GM19397 (cell line): ENCODE measurements around the gene ZDHHC18.
A peak's percentile ranks its signal among the peaks of the same experiment; 100 is the strongest.
"Not testable (repeated sequence)": the region's sequence is repeated elsewhere in the genome, so short reads cannot be mapped to it uniquely, and the experiment has no call there.

ENCODE experiments used
- ATAC-seq: cut with Tn5 transposase; IDR thresholded peaks from one replicate; pipeline ENCODE4 v1.9.1; 2021; ENCODE audit warnings: mild to moderate bottlenecking, moderate library complexity; ENCODE audit not compliant: unreplicated experiment

The ZDHHC18 gene

DNA sequence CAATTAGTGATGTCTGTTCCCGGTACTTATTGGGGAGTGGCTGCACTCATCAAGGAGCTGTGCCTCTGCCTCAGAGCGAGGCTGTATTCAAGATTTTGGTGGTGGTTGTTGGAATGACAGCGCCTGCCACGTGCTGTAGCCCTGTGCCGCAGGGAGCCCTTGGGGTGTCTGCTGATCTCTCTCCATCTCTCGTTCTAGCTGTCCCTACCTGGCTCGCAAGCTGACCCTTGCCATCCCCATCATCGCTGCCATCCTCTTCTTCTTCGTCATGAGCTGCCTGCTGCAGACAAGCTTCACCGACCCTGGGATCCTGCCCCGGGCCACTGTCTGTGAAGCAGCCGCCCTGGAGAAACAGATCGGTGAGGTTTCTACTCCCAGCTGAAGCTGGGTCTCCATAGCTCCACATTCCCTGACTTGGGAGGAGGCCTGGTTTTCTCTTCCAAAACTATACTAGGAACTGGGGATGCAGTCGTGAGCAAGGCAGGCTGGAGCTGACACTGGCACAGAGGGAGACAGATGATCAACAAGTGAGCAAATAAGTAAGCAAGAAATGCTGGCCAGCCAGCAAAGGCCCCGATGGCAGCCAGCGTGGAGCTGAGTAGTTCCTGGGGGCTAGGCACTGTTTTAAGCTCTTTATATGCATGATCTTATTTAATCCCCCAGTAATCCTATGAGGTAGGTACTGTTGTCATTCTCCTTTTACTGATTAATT is 5.9 kb downstream of the ZDHHC18 start:
- no peak for ATAC-seq

DNA sequence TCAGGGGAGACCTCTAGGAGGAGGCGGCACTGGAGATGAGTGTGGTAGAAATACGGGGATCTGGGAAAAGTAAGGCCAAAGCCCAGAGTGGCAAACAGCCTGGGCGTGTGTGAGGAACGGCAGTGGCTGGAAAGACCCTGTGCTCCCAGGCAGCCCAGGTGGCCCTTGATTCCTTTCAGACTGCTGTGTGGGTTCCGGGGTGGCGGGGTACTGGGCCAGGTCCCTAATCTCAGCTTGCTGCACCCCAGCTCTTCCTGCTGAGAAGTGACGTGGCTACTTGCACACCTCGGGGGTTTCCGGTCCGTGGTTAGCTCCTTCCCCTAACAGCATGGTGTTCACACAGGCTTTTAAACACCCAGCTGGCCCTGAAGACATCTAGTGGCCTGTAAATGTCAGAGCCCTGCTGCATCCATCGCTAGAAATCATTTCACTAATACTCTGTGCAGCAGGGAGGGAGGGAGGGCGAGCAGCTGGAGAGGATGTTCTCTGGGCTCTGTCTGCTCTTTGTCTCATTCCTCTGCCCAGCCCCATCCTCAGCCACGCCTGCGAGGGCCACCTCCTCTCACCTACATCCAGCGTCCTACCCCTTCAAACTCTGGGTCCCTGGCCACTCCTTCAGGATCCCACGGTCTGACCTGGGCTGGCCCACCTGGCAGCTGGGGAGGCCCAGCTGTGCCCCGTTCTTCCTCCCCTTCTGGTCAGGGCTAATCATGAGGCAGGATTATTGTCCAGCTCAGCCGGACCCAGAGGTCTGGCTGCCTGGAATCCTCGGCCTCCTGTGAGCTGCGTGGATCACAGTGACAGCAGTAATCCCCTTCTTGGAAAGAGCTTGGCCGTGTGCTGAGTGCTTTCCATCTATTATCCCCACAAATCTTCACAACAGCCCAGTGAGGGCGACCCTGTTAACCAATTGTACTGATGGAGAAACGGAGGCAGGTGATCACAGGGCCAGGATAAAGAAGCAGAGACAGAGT is 7.2 kb downstream of the ZDHHC18 start:
- ATAC-seq = peak; percentile 74

DNA sequence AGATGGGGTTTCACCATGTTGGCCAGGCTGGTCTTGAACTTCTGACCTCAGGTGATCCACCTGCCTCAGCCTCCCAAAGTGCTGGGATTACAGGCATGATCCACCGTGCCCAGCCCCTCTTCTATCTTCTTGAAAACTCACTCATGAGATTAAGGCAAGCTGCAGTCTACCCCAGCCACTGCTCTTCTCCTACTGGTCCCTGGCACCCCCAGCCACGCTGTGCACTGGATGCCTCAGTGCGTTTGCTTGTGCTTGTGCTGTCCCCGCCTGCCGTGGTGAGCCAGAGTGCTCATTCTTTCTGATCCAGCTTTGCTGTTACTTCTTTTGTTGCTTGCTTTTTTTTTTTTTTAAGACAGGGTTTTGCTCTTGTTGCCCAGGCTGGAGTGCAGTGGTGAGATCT is 11.2 kb downstream of the ZDHHC18 start:
- not testable (repeated sequence) for ATAC-seq

DNA sequence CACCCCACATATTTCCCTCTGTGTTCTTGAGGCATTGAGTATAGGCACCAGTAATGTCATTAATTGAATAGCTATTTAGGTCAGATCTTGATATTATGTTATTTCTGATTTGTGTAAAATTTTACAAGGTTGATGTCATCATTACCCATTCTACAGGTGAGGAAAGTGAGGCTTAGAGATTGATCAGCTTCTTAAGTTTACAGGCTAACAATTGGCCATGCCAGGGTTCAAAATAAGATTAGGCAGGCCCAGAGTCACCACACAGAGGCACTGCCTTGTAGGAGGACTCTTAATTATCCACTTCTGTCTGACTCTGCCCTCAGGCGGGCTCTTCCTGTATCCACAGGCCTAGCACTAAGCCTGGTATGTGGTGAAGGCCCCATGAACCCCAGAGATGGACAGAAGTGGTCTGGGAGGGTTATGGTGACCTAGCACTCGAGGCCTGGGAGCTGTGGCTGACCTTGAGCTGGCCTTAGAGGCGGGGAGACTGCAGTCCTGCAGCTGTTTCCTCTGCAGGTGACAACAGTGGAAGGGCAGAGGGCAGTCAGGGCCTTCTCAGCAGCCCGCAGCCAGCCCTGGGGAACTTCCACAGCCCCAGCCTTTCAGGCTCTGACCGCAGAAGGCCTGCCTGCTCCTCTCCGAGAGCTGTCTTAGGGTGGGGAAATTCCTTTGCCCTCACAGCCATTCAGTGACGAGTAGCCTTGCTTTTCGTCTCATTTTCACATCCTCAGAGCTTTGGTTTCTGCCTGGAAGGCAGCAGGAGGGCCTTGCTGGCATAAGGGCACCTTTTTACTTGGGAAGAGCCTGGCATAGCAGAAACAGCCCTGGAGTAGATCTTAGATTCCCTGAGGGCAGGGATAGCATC is 12.2 kb downstream of the ZDHHC18 start:
- no peak for ATAC-seq

DNA sequence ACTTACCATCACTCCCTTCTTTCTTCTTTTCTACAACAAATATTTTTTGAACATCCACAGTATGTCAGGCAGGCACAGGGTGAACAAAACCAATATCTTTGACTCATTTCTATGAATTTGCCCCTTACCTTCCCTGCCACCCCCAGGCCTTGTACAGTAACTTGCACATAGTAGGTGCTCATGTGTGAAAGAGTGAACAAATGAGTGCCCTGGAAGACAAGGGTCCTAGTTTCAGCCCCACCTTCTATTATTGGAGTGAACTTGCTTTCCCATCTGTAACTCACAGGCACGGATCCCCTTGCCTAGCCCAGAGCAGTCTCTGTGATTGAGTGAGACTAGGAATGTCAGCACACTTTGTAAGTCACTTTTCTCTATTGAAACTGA is 12.8 kb downstream of the ZDHHC18 start:
- ATAC-seq = no peak

DNA sequence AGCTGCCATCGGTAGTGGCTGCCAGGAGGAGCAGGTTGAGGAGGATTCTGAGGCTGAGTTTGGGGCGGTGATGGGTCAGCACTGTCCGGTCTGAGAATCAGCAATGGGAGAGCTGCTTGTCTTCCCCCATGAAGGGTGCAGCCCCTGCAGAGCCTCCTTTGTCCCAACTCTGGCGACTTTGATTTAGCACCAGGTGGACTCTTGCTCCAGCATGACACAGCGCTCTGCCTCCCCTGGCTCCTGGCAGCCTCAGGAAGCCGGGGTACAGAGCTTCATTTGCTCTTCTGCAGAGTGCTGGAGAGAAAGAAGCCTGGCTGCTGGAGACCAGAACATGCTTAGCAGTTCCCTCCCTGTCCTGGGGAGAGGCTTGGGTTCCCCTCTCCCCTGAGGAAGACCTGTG is 13.3 kb downstream of the ZDHHC18 start:
- no peak for ATAC-seq

DNA sequence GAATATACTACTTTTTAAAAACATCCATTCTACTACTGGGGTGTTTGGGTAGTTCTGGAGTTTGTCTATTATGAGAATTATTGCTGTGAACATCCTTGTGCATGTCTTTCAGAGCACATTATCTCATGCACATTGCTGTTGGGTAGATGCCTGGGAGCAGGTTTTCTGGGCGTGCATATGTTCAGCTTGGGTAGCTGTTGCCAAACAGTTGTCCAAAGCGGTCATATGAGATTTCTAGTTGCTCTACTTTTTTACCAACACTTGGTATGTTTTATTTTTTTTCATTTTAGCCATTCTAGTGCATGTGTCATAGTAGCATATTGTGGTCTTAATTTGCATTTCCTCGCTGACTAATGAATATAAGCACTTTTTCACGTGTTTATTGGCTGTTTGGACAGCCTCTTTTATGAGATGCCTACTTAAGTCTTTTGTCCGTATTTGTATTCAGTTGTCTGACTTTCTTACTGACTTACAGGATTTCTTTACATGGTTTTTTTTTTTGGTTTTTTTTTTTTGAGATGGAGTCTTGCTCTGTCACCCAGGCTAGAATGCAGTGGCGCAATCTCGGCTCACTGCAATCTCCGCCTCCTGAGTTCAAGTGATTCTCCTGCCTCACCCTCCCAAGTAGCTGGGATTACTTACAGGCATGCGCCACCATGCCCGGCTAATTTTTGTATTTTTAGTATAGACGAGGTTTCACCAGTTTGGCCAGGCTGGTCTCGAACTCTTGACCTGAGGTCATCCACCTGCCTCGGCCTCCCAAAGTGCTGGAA is 18.1 kb downstream of the ZDHHC18 start:
- ATAC-seq = no peak

DNA sequence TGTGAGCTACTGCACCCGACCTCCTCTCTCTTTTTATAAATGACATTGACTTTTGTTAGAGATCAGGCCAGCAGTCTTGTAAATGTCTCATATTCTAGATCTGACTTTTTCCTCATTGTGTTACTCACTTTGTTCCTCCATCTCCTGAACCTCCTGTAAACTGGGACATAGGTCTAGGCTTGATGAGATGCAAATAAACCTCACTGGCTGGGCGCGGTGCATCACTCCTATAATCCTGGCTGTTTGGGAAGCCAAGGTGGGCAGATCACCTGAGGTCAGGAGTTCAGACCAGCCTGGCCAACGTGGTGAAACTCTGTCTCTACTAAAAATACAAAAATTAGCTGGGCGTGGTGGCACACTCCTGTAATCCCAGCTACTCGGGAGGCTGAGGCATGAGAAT is 21.3 kb downstream of the ZDHHC18 start:
- ATAC-seq = not testable (repeated sequence)

DNA sequence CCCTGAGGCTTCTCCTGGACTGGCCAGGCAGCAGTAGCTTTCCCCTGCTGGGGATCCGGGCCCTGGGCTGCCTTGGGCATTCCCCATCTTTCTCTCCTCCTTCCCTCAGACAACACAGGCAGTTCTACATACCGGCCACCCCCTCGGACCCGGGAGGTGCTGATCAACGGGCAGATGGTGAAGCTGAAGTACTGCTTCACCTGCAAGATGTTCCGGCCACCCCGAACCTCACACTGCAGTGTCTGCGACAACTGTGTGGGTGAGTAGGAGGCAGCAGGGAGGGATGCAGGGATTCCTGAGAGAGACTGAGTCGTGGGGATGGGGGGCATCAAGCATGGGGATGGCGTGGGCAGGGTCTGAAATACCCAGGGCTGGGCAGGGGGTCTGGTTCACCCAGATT is 22.0 kb downstream of the ZDHHC18 start:
- ATAC-seq = no peak

DNA sequence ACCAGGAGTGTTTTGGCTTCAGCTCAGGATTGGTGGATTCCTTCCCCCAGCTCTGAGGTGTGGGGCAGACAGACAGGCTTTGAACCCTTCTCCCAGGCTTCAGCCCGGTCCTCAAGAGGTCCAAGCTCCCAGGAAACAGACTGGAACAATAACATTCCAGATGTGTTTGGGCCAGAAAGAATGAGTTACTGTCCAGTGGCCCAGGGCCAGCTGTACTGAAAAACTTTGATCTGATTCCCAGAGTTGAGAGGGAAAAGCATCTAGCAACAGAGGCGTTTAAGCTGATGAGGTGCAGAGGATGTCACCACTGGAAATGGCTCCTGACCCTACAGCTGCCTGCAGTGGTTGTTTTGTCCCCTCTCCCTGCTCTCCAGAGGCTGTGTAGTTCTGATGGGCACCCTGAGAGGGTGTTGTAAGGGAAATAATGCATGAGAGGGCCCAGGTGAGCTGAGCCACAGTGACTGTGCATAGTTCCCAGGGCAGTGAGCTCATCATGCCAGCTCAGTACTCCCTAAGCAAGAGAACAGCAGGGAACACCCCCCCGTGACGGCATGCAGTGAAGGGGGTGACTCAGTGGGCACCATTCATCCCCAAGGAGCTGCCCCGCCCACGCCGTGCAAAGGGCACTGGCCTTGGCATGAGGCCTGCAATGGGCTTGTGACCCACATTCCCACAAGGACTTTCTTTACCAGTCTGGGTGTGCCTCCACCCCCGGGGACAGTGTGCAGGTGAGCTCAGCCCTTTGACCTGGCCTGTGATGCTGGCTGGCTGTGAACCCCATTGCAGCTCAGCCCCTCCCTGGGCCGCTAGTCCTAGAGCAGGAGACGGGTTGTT is 22.7 kb downstream of the ZDHHC18 start:
- ATAC-seq = no peak

DNA sequence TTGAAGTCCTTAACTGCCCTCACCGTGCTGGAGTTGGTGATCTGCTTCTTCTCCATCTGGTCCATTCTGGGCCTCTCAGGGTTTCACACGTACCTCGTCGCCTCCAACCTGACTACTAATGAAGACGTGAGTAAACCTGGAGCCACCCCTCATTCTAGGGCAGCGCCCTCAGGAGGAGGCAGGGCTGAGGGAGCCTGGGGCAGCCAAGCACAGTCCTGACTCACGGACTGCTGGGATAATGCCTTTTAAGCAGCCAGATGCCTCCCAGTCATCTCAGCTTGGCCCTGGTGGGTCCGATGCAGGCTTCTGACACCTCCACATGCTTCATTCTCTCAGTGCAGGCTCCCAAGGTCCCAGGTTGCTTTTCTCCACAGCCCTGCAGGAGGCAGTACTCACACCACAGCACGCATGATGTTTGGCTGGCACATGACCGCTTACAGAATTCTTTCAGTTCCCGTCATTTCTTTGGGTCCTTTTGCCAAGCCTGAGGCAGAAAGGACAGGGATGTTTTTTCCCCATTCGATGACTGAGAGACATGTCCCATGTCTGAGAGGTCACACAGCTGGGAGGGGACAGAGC is 24.7 kb downstream of the ZDHHC18 start:
- ATAC-seq = no peak

DNA sequence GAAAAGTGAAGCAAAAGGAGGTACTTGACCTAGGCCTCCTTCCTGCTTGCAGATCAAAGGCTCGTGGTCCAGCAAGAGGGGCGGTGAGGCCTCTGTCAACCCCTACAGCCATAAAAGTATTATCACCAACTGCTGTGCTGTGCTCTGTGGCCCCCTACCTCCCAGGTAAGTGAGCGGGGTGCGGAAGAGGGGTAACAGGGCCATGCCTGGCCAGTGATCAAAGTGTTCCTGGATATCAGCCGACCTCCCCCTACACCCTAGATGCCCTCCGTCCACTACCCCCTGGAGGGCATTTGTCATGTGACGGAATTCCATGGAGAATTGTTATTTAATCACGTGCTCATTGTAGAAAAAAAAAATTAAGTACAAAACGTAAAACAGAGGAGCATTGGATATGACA is 26.2 kb downstream of the ZDHHC18 start:
- no peak for ATAC-seq

DNA sequence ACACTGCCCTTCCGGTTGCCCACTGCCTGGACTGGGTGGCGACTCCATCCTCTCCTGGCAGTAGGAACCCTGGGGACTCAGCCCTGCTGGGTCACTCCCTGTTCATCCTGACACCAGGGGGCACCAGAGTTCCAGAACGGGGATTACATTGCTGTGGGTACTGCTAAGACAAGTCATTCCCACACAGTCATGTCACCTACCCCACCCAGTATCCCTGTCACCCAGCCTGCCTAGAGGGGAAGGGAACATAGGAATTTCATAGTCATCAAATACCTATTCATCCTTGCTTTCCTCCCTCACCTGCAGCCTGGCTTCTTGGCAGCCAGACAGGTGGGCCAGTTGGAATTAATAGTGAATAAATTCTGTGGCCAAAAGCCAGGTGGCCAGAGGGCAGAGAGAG is 26.7 kb downstream of the ZDHHC18 start:
- ATAC-seq = no peak

DNA sequence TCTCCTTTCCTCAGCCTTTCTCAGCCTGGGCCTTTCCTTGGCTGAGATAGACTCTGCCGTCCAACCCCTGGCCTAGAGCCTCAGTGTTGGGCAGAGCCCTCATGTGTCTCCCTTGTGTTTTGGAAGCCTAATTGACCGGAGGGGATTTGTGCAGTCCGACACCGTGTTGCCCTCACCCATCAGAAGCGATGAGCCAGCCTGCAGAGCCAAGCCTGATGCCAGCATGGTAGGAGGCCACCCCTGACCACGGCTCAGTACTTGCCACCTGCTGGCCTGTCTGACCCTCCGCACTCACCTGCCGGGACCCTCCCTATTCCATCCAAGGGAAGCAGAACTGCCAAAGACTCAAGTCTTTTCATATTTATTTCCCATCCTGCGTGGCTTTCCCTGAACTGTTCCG is 27.1 kb downstream of the ZDHHC18 start:
- no peak for ATAC-seq

DNA sequence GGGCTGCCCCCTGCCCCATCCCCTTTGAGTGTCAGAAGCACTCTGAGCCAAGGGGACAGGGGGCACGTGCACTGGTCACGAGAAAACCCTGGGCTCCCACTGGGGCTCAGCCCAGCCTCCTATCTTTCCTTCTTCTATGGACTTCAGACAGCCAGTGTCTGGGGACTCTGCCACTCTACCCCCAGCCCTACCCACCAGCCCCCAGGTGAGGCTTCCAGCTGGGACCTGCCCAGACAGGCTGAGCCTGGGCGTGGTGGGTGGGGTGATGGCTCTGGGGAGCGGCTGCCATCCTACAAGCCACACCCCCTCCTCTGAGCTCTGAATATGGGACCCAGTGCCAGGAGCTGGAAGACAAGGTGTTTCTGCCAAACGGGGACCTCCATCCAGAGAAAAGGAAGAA is 28.4 kb downstream of the ZDHHC18 start:
- ATAC-seq = no peak

DNA sequence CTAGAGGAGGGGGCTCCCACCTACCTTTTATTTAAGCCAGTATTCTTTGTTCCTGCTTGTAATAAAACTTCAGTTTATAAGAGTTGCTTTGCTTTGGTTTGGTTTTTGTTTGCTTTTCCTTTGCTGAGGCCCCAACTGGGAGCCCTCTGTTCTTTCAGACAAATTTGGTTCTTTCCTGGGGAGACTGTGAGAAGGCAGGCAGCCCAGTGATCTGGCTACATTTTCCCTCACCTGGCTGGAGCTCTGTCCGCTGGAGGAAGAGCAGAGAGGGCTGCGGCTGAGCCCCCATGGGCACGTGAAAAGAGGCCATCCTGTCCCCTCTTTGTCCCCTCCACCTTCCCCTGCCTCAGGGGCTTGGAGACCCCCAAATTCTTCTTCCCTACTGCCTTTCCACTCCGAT is 29.1 kb downstream of the ZDHHC18 start:
- no peak for ATAC-seq

DNA sequence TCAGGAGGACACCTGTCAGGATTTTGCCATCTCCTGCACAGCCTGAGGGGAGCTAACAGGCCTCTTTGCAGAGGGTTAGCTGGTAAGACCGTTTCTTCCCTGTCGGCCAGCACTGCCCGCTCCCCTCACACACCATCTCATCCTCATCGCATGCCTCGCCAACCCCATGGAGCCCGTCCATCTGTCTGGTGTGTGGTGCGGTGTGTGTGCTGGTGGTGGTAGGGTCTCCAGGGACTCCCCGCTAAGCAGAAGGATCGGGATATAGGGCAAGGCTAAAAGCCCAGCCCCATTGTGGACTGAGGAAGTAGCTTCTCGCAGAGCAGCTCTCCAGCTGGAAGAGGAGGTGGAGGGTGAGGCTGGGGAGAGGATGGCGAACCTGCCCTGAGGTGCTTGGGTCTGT is 29.7 kb downstream of the ZDHHC18 start:
- no peak for ATAC-seq

DNA sequence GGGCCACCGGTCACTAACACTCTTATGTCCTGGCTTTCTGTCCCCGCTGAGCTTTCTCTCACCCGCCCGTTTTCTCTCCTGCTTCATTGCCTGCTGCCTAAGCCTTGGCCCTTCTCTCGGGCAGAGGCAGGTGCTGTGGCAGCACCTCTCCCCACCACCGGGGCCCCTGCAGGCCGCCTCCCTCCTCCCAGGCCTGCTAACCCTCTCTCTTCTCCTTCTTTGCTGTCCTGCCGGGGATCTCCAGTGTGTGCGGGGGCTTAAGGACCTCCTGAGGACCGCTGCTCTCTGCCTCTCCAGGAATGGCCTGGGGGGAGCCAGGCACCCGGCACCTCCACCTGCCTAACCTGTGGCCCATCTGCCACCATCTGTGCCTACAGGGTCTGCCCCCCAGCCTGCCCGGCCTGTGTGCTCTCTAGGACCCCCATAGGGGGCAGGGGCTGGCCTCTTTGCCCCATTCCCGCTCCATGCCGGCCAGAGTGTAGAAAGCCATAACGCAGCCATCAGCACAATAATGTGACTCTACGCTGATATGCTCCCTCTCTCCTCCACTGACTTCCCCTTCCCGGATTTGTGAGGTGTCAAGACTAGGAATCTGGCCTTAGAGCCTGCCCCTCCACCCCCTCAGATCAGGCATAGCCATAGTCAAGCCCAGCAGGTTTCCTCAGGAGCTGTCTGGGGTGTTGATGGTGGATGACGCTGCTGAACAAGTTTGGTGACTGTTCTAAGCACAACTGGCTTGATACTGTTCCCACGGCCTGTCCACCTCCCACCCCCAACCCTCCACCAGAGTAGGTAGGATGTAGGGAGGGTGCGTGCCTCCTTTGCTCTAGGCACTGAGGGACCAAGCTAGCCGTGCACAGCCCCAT is 30.3 kb downstream of the ZDHHC18 start:
- no peak for ATAC-seq
